Ishikawa (cell line): Measurements from ENCODE around the gene BABAM2.

ENCODE experiments used
- CEBPB ChIP-seq: IDR thresholded peaks from 2 replicates; pipeline ENCODE4 v1.6.1; 2012
- CREB1 ChIP-seq: IDR thresholded peaks from 2 replicates; pipeline ENCODE4 v1.6.1; 2012; ENCODE audit warnings: low read depth
- EGR1 ChIP-seq: IDR thresholded peaks from 2 replicates; pipeline ENCODE4 v1.6.1; 2012
- EP300 ChIP-seq: IDR thresholded peaks from 2 replicates; pipeline ENCODE4 v1.6.1; 2012; ENCODE audit warnings: borderline replicate concordance
- FOXM1 ChIP-seq: IDR thresholded peaks from 2 replicates; pipeline ENCODE4 v1.6.1; 2012; ENCODE audit warnings: low read depth, borderline replicate concordance
- MAX ChIP-seq: IDR thresholded peaks from 2 replicates; pipeline ENCODE4 v1.6.1; 2012
- NFIC ChIP-seq: IDR thresholded peaks from 2 replicates; pipeline ENCODE4 v1.6.1; 2012
- RAD21 ChIP-seq: IDR thresholded peaks from 2 replicates; pipeline ENCODE4 v1.6.1; 2012; ENCODE audit warnings: low read depth
- REST ChIP-seq: IDR thresholded peaks from 2 replicates; pipeline ENCODE4 v1.6.1; 2012; ENCODE audit warnings: low read depth, mild to moderate bottlenecking
- TAF1 ChIP-seq: IDR thresholded peaks from 2 replicates; pipeline ENCODE4 v1.6.1; 2012; ENCODE audit warnings: low read depth, mild to moderate bottlenecking
- TCF12 ChIP-seq: IDR thresholded peaks from 2 replicates; pipeline ENCODE4 v1.6.1; 2012; ENCODE audit warnings: low read depth
- TEAD4 ChIP-seq: IDR thresholded peaks from 2 replicates; pipeline ENCODE4 v1.6.1; 2012
- USF1 ChIP-seq: IDR thresholded peaks from 2 replicates; pipeline ENCODE4 v1.6.1; 2012
- YY1 ChIP-seq: IDR thresholded peaks from 2 replicates; pipeline ENCODE4 v1.6.1; 2012; ENCODE audit warnings: low read depth
- ZBTB7A ChIP-seq: IDR thresholded peaks from 2 replicates; pipeline ENCODE4 v1.6.1; 2012; ENCODE audit warnings: low read depth

BABAM2 gene

GRCh38 chr2:28193630-28194403 is 303.3 kb downstream of the BABAM2 start:
- TF ChIP-seq FOXM1, result no peak
- no peak for TF ChIP-seq CEBPB
- TF ChIP-seq EP300, result no peak
- no peak for TF ChIP-seq NFIC
- no peak for TF ChIP-seq USF1

- TF ChIP-seq ZBTB7A (no peak), MAX (no peak), NFIC (no peak), TAF1 (no peak), TCF12 (no peak), REST (no peak), YY1 (no peak), FOXM1 (no peak), CEBPB (no peak), RAD21 (no peak)
Observed at GRCh38 chr2:28199995-28200679, 309.6 kb downstream of the BABAM2 start.

GRCh38 chr2:28201671-28202180 is 311.2 kb downstream of the BABAM2 start:
- TF ChIP-seq YY1 (no peak), TEAD4 (no peak), FOXM1 (no peak), CREB1 (no peak), CEBPB (no peak), EP300 (no peak), TCF12 (no peak), ZBTB7A (no peak), USF1 (no peak), NFIC (no peak), MAX (no peak), REST (no peak), TAF1 (no peak), EGR1 (no peak), RAD21 (no peak)

- TF ChIP-seq TEAD4 (no peak), YY1 (no peak), EP300 (no peak)
Observed at GRCh38 chr2:28202719-28203118, 312.2 kb downstream of the BABAM2 start.

GRCh38 chr2:28206762-28207161 is 316.2 kb downstream of the BABAM2 start:
- TF ChIP-seq NFIC, result peak; percentile 52
- no peak for TF ChIP-seq TAF1

GRCh38 chr2:28209261-28209691 is 318.7 kb downstream of the BABAM2 start:
- no peak for TF ChIP-seq CEBPB
- no peak for TF ChIP-seq ZBTB7A
- TF ChIP-seq REST, result no peak
- no peak for TF ChIP-seq CREB1
- no peak for TF ChIP-seq USF1
- no peak for TF ChIP-seq EGR1
- no peak for TF ChIP-seq NFIC
- TF ChIP-seq EP300, result no peak
- TF ChIP-seq TEAD4, result no peak
- TF ChIP-seq YY1, result no peak
- TF ChIP-seq TAF1, result no peak
- TF ChIP-seq MAX, result no peak
